Stimulated activated CD4-positive, alpha-beta T cell treated with anti-CD3 and anti-CD28 coated beads, Interleukin-2, amount 100 ng/mL, for 48 hours (primary cell): ENCODE measurements around the gene RNF13.
"Not testable (repeated sequence)": the region's sequence is repeated elsewhere in the genome, so short reads cannot be mapped to it uniquely, and the experiment has no call there.

Source experiments
- DNase-seq, 2 donors: peaks; one replicate each; pipeline ENCODE4 v3.0.0-alpha.2; 2020

Gene RNF13

GRCh38 chr3:149963485-149963884 is 150.5 kb downstream of the RNF13 start:
- DNase-seq: no peak

GRCh38 chr3:149964291-149964690 is 151.3 kb downstream of the RNF13 start:
- DNase-seq: no peak

GRCh38 chr3:149965278-149965677 is 152.3 kb downstream of the RNF13 start:
- no peak for DNase-seq

- no peak for DNase-seq
These were observed 154.2 kb downstream of the RNF13 start for GRCh38 chr3:149967086-149967685.

- no peak for DNase-seq
These were observed 155.2 kb downstream of the RNF13 start for GRCh38 chr3:149968216-149968615.

GRCh38 chr3:149969110-149969939 is 156.3 kb downstream of the RNF13 start:
- no peak for DNase-seq

GRCh38 chr3:149969940-149970715 is 157.1 kb downstream of the RNF13 start:
- peak; percentile 53 to 60 for DNase-seq

- peak; percentile 19 to 30 for DNase-seq
These were observed 157.8 kb downstream of the RNF13 start, which contains the start of gene PFN2 for GRCh38 chr3:149970716-149971402. PFN2 (minus strand) TSS chr3:149970895; CDS start chr3:149970856, 39 bp downstream.

- peak; percentile 10 to 22 for DNase-seq
These were observed 158.5 kb downstream of the RNF13 start for GRCh38 chr3:149971403-149972075.

GRCh38 chr3:149975919-149976318 is 162.9 kb downstream of the RNF13 start:
- DNase-seq: no peak

GRCh38 chr3:149977386-149977785 is 164.4 kb downstream of the RNF13 start:
- DNase-seq: no peak

- not testable (repeated sequence) for DNase-seq
These were observed 169.0 kb downstream of the RNF13 start for GRCh38 chr3:149981979-149982378.

- DNase-seq: not testable (repeated sequence)
These were observed 170.0 kb downstream of the RNF13 start for GRCh38 chr3:149983053-149983452.

GRCh38 chr3:149983628-149984027 is 170.6 kb downstream of the RNF13 start:
- DNase-seq: no peak

GRCh38 chr3:149989307-149989706 is 176.3 kb downstream of the RNF13 start:
- DNase-seq: no peak

- DNase-seq: no peak
These were observed 177.5 kb downstream of the RNF13 start for GRCh38 chr3:149990423-149990948.

GRCh38 chr3:149992416-149993058 is 179.5 kb downstream of the RNF13 start:
- DNase-seq: no peak

- no peak for DNase-seq
These were observed 185.9 kb downstream of the RNF13 start for GRCh38 chr3:149998946-149999345.

GRCh38 chr3:149999421-149999820 is 186.4 kb downstream of the RNF13 start:
- DNase-seq: no peak

- DNase-seq: no peak
These were observed 187.6 kb downstream of the RNF13 start for GRCh38 chr3:150000641-150001040.
